ACHN (cell line): ENCODE results near the gene DONSON.

Source experiments
- DNase-seq: peaks from one replicate; pipeline ENCODE4 v3.0.0-alpha.2; 2015
- in situ Hi-C: cut with HindIII; loops from 2 replicates; pipeline ENCODE4 v1.10.0; 2017; ENCODE audit warnings: low sequenced_read_pairs, low pct_ligation_motif_present, low pct_unique_long_range_greater_than_20kb

Gene DONSON

DNA sequence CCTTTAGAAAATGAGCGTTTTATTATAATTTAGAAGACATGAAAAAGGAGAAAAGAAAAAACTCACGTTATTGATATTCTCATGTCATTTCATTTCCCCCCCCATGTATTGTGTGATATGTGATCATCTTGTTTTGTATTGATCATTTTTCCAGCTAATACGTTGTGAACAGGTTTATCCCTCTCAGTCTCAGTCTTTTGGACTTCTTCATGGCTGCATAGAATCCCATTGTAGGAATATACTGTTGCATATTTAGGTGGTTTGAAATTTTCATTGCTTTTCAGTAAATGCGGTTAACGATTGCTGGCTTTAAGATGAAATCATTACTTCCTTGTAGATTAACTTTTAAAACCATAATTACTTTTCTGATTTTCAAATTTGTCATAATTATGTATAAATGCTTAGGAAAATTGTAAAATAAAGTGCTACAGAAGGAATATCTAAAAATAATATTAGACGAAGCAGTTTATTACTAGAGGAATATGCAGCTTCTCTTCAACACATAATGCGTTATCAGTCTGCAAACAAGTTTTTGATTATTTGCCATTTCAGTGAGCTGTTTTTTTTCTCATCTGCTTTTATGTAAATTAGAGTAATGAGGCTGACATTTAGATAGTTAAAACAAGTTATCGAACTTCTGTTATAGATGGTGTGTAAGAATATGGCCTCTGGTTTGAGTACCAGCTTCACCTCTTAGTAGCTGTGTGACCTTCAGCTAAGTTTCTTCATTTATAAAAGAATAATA lies 43.9 kb downstream of the DONSON start:
- in situ Hi-C loops, result no loop called here
- no peak for DNase-seq

DNA sequence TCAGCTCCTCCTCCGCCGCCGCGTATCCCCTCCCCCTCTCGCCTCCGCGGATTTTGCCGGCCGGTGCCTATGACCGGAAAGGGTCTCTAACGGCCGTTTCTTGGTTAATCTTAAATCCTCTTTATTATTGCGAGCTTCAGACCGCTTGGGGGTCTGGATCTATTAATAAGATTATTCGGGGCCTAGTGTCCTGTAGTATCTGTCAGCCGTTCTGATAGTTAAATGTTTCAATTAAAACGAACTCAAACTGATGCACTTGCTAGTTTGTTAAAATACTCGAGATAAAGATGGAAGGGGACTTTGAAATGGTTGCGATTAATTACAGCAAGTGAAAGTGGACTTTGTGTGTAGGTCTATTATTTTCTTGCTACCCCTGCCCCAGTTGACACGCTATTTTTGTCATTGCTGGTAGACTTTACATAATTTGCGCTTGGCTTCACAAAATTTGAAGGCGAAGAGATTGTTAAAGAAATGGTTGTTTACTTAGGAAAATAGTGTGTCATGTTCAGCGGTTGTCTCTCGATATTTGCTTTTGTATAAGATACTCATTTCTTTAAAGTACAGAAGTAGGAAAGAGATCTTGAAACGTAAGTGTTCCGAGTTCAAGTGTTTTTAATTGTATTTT lies 44.9 kb downstream of the DONSON start:
- peak; percentile 68 for DNase-seq
- in situ Hi-C loops, result no loop called here

GRCh38 chr21:33542640-33543504 lies 45.6 kb downstream of the DONSON start, which contains the start of gene SON:
SON (plus strand) TSS chr21:33543038; CDS start chr21:33543093, 55 bp downstream.
- DNase-seq, result peak; percentile 97
- in situ Hi-C loops, result no loop called here

DNA sequence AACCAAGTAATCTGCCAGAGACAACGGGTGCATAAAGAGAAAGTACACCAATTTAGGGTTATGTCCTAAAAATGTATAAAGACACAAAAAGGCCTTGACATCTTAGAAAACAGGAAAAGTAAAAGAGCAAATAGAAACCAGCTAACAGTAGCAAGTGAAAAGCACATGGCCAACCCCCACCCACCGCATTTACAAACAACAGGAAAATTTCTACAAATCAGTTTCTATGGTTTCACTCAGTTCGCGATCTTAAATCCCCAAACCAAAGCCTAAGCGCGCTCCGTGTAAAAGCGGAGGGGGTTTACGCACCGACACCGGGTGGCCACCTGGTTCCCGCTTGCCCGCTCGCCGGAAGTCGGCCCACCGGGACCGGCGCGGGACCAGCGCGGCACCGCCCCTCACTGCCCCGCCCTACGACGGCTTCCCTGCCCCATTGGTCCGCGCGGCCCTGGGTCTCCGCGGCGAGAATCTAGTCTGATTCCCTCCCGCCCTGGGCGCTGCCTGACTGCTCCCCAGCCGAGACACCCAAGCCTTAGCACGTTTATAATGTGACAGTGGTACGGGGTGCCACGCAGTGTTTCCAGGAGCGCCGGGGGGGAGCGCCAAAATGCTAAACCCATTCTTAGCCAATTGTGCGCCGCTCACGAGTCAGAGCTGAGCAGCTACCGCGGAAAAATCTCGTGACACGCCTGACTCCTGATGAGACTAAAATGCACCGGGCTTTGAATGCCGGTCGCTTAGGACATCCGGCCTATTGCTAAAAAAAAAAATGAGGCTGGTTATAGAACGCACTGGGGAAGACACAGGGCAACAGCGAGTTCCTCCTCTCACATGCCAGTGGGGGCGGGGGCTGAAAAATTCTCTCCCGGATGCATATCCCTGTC lies 46.5 kb downstream of the DONSON start, which contains the start of gene GART:
TSS of gene GART (minus strand) at position 362 of the 884 bp plus-strand sequence. CDS start 2,802 bp downstream, outside the sequence.
- in situ Hi-C loops, result no loop called here
- peak; percentile 77 for DNase-seq

GRCh38 chr21:33541105-33541711 lies 47.3 kb downstream of the DONSON start:
- peak; percentile 32 for DNase-seq
- in situ Hi-C loops, result no loop called here

DNA sequence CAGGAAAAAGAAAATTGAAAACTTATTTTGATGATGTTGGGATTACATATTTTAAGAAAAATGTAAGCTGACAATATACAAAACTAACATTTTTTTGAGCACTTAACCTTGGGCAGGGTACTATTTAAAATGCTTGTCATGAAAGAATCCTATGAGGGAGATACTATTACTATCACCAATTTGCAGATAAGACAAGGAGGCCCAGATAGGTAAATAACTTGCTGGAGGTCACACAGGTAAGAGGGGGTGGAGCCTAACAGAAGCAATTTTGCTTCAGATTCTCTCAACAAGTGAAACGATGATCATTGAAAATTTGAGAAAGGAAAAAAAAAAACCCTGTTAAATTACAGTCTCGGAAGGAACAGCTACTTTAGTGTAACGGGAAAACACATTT lies 47.8 kb downstream of the DONSON start:
- in situ Hi-C loops, result no loop called here
- no peak for DNase-seq

DNA sequence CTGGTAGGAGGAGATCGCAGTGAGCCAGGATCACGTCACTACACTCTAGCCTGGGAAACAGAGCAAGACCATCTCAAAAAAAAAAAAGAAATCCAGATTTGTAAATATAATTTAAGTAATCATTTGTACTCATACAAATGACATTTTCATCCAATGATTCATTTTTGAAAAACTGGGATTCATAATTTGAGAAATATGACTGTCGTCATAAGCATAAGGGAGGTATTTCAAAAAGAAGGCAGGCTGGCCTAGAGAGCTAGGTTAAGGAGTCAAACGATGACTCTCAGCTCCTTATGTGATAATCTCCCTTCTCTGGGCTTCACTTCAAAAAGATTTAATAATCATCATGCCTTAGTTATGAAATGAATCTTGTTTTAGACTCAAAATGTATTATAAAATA lies 48.9 kb downstream of the DONSON start:
- in situ Hi-C loops, result no loop called here

GRCh38 chr21:33537212-33537611 lies 51.3 kb downstream of the DONSON start:
- in situ Hi-C loops, result no loop called here
- no peak for DNase-seq

More for the DNA sequence above, 48.9 kb downstream of the DONSON start:
- no peak for DNase-seq

- in situ Hi-C loops, result no loop called here
Measured at GRCh38 chr21:33531007-33531406, 57.5 kb downstream of the DONSON start.

More at GRCh38 chr21:33531007-33531406, 57.5 kb downstream of the DONSON start:
- DNase-seq, result no peak
